Stimulated activated naive CD4-positive, alpha-beta T cell (primary cell): Measurements from ENCODE around the gene CYB561A3.

Experiments used
- DNase-seq, 6 experiments: peaks; one replicate each; lab custom pipeline; 2025; lab: John Stamatoyannopoulos, UW

The CYB561A3 gene

GRCh38 chr11:61369372-61370348, 8.0 kb upstream of the CYB561A3 start:
- DNase-seq = no peak

DNA sequence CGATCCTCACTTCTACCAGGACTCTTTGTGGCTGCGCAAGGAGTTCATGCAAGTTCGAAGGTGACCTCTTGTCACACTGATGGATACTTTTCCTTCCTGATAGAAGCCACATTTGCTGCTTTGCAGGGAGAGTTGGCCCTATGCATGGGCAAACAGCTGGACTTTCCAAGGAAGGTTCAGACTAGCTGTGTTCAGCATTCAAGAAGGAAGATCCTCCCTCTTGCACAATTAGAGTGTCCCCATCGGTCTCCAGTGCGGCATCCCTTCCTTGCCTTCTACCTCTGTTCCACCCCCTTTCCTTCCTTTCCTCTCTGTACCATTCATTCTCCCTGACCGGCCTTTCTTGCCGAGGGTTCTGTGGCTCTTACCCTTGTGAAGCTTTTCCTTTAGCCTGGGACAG, 7.0 kb upstream of the CYB561A3 start:
- DNase-seq = no peak

GRCh38 chr11:61367406-61367805, 5.7 kb upstream of the CYB561A3 start:
- no peak for DNase-seq

GRCh38 chr11:61364012-61364675, 2.5 kb upstream of the CYB561A3 start:
- no peak for DNase-seq

DNA sequence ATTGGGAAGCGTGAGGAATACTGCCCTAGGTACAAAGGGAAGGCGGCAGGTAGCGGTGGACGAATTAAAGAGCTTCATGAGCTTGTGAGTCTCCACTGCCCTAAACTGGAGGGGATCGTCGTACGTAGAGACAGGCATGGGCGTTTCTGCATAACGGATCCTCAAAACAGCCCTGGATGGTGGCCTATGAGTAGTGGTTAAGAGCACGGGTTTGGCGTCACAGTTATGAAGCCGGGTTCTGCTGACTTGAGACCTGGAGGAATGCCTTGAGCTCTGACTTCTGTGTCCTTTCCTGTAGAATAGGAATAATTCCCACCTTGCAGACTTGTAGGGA, 827 bp upstream of the CYB561A3 start:
- DNase-seq = peak in 5 of 6 experiments; percentile 11 to 81 (median 60)

GRCh38 chr11:61361237-61361740, 393 bp downstream of the CYB561A3 start:
- no peak for DNase-seq

DNA sequence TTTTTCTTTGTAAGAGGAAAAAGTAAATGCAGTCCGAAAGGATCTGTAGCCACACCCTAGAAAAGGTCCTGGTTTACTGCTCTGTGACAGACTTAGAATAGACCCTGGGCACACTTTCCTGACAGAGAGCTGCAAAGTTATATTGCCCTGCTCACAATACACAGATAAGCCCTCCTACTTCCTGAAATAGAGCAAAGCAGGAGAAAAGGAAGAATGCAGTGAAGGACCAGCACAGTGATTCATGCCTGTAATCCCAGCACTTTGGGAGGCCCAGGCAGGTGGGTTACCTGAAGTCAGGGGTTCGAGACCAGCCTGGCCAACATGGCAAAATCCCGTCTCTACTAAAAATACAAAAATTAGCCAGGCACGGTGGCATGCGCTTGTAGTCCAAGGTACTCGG, 2.2 kb downstream of the CYB561A3 start:
- no peak for DNase-seq

- no peak for DNase-seq
Observed at GRCh38 chr11:61358566-61358965, 3.1 kb downstream of the CYB561A3 start.

- DNase-seq = no peak
Observed at GRCh38 chr11:61357894-61358239, 3.8 kb downstream of the CYB561A3 start.

GRCh38 chr11:61357233-61357893, 4.3 kb downstream of the CYB561A3 start:
- no peak for DNase-seq

DNA sequence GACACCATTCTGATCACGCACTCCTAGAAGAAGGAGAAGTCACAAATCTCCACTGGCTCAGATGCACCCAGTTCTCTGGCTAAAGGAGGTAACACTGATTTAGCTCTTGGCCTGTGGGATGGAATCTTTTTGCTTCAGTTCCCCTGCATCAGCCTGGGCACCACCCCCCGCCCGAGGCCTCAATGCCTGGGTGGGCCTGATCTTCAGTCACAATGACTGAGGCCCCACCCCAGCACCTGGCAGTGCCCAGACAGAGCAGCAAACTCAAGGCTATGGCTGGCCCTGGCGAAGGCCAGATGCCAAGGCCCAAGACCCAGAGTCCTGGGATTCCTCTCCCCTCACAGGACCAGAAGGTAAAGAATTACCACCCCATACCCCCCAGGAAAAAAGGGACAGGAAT, 5.0 kb downstream of the CYB561A3 start:
- no peak for DNase-seq

DNA sequence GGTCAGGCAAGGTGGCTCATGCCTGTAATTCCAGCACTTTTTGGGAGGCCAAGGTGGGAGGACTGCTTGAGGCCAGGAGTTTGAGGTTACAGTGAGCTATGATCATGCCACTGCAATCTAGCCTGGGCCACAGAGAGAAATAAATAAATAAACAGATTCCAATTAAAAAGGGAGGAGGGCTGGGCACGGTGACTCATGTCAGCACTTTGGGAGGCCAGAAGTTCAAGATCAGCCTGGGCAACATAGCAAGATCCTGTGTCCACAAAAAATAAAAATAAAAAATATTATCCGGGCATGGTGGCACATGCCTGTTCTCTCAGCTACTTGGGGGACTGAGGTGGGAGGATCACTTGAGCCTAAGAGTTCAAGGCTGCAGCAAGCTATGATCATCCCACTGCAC, 7.5 kb downstream of the CYB561A3 start:
- DNase-seq = no peak

- no peak for DNase-seq
Observed at GRCh38 chr11:61353131-61354067, 8.3 kb downstream of the CYB561A3 start.

GRCh38 chr11:61352038-61352437, 9.6 kb downstream of the CYB561A3 start:
- DNase-seq = no peak

GRCh38 chr11:61350803-61351202, 10.9 kb downstream of the CYB561A3 start:
- DNase-seq = no peak

- no peak for DNase-seq
Observed at GRCh38 chr11:61350336-61350735, 11.3 kb downstream of the CYB561A3 start.

- no peak for DNase-seq
Observed at GRCh38 chr11:61349916-61350315, 11.8 kb downstream of the CYB561A3 start.

DNA sequence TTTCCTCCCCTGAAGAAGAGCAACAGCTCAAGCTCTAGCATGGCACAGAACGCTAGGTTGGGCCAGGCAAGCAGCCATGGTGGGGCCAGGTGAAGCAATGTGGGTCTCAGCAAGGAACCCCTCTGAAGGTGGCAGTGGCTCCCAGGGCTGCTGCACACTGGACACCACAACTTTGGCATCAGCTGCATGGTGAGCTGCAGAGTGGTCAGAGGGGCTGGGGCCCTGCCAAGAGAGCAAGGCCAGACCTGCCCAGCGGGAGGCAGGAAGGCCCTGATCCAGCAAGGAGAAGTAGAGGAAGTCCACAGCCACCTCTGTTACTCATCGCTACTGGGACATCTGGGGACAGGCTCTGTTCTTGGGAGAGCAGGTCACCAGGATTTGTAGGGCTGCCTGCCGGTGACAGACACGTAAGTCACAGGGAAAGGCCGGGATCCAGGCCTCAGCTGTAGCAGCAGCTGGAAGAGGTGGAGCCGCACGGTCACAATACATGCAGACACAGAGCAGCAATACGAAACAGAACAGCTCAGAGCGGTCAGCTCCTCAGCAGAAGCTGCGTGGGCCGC, 12.4 kb downstream of the CYB561A3 start:
- no peak for DNase-seq

DNA sequence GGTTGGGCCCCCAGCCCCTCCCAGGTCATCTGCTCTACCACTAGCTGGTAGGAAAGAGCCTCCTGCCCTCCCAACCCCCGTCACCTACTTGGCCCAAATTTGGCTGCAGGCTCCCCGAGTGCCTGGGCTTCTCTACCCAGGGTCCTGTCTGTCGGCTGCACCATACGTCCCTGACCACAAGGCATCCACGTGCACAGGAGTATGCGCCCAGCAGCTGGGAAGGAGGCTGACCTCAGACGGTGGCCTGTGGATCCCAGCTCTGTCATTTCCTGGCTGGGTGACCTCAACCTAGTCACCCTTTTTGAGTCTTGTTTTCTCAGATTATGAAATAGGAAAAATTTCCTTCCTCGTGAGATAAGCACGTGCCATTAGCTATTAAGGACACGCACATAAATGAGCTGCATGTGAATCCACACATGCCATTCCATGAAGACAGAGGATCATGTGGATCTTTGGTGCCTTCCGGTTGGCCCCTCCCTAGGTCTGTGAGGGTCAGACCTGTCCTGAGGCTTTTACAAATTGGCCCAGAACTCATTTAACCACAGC, 13.7 kb downstream of the CYB561A3 start:
- no peak for DNase-seq

GRCh38 chr11:61345954-61346843, 15.5 kb downstream of the CYB561A3 start:
- no peak for DNase-seq
